ENCODE data around the gene PLA2G2A.

- TF ChIP-seq CTCF (IDR thresholded peaks at IDR 0.05) = no peak
- no peak for TF ChIP-seq POLR2A (IDR thresholded peaks at IDR 0.05)
- TF ChIP-seq EP300 (IDR thresholded peaks at IDR 0.05; ENCODE audit: low read depth) = no peak
- TF ChIP-seq POLR2AphosphoS5 (IDR thresholded peaks at IDR 0.05) = no peak
Observed at GRCh38 chr1:19955534-19956170, 23.8 kb downstream of the PLA2G2A start.

Measured in transverse colon (tissue), 4 donors.